Bronchial epithelial cell (primary cell): Measurements from ENCODE around the gene RAPGEF4. TPM values are rescaled to one million over a fixed set of nuclear protein-coding genes. Genes with fewer than 3 reads are reported as not detected.
A peak's percentile ranks its signal among the peaks of the same experiment; 100 is the strongest.

Experiments
- DNase-seq: peaks from one replicate; pipeline ENCODE4 v3.0.0-alpha.2; 2010; ENCODE audit warnings: low read depth
- FAIRE-seq: peaks from 2 replicates; lab custom pipeline; 2011; peaks lifted over from hg19 to GRCh38; lab: Jason Lieb, UNC
- H3K27me3 ChIP-seq: 2 replicates; pipeline ENCODE4 v1.5.1; 2011; ENCODE audit warnings: low read length; ENCODE audit not compliant: control insufficient read depth, insufficient read depth
- H3K36me3 ChIP-seq: 2 replicates; pipeline ENCODE4 v1.5.1; 2011; ENCODE audit warnings: low read length; ENCODE audit not compliant: control insufficient read depth, insufficient read depth
- H3K4me3 ChIP-seq: 2 replicates; pipeline ENCODE4 v1.5.1; 2011; ENCODE audit warnings: mild to moderate bottlenecking, low read depth, low read length, control low read depth
- total RNA-seq: library from RNA; depleted of rRNA; stranded (reverse); fragments of >200 nt; gene quantifications from 2 replicates; pipeline ENCODE4 v1.2.1, GENCODE V29; 2014
- TF ChIP-seq, protein P1 (sequence below): IDR thresholded peaks from 2 replicates; pipeline ENCODE4 v1.5.1; 2011; ENCODE audit warnings: mild to moderate bottlenecking, moderate library complexity, low read length, control low read depth, inconsistent platforms; ENCODE audit not compliant: insufficient read depth, severe bottlenecking

RAPGEF4 gene
- total RNA-seq, 1 donor from 2014 or later = 0.26 TPM

GRCh38 chr2:172969609-172970008 lies 234.0 kb downstream of the RAPGEF4 start:
- no peaks in the 10 kb centered on the region for H3K36me3 ChIP-seq
- no peak overlapping the region for H3K4me3 ChIP-seq
- no peaks in the 10 kb centered on the region for H3K27me3 ChIP-seq
- peak; percentile 25 for DNase-seq
- FAIRE-seq = no peak
- TF ChIP-seq, protein P1, sequence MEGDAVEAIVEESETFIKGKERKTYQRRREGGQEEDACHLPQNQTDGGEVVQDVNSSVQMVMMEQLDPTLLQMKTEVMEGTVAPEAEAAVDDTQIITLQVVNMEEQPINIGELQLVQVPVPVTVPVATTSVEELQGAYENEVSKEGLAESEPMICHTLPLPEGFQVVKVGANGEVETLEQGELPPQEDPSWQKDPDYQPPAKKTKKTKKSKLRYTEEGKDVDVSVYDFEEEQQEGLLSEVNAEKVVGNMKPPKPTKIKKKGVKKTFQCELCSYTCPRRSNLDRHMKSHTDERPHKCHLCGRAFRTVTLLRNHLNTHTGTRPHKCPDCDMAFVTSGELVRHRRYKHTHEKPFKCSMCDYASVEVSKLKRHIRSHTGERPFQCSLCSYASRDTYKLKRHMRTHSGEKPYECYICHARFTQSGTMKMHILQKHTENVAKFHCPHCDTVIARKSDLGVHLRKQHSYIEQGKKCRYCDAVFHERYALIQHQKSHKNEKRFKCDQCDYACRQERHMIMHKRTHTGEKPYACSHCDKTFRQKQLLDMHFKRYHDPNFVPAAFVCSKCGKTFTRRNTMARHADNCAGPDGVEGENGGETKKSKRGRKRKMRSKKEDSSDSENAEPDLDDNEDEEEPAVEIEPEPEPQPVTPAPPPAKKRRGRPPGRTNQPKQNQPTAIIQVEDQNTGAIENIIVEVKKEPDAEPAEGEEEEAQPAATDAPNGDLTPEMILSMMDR = no peak

GRCh38 chr2:172970660-172971059 lies 235.0 kb downstream of the RAPGEF4 start:
- FAIRE-seq = no peak
- TF ChIP-seq, protein P1 = no peak

GRCh38 chr2:172972005-172972619 lies 236.5 kb downstream of the RAPGEF4 start:
- DNase-seq (peak; percentile 59), FAIRE-seq (no peak)

More at GRCh38 chr2:172970660-172971059, 235.0 kb downstream of the RAPGEF4 start:
- DNase-seq = no peak
- H3K27me3 ChIP-seq = no peaks in the 10 kb centered on the region
- H3K36me3 ChIP-seq = no peaks in the 10 kb centered on the region
- no peak overlapping the region for H3K4me3 ChIP-seq

GRCh38 chr2:172974762-172975161 lies 239.1 kb downstream of the RAPGEF4 start:
- TF ChIP-seq, protein P1 = no peak
- no peak for FAIRE-seq
- no peak overlapping the region for H3K4me3 ChIP-seq
- no peaks in the 10 kb centered on the region for H3K27me3 ChIP-seq
- H3K36me3 ChIP-seq = no peaks in the 10 kb centered on the region
- no peak for DNase-seq

More at GRCh38 chr2:172972005-172972619, 236.5 kb downstream of the RAPGEF4 start:
- Histone ChIP-seq H3K27me3 (no peaks in the 10 kb centered on the region), H3K4me3 (no peak overlapping the region), H3K36me3 (no peaks in the 10 kb centered on the region)
- TF ChIP-seq, protein P1 = peak; percentile 88

DNA sequence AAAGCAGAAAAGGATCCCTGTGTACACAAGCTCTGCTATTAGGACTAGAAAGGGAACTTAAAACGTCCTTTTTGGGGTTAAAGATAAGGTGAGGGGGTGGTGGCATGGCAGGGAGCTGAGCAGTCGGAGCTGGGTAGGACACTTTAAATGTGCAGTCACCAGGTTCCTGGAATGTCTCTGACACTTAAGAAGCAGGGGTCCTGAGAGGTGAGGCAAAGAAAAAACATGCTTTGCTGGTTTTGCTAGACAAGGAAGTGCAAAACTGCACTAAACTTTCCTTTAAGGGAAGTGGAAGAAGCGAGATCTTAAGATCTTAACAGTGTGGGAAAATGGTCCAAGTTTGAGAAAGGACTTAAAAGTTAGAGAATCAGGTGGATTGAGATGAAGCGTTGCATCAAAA lies 240.5 kb downstream of the RAPGEF4 start:
- Histone ChIP-seq H3K27me3 (peaks cover 2% of the 10 kb centered on the region), H3K4me3 (no peak overlapping the region), H3K36me3 (no peaks in the 10 kb centered on the region)
- DNase-seq = no peak
- no peak for FAIRE-seq
- TF ChIP-seq, protein P1 = no peak

DNA sequence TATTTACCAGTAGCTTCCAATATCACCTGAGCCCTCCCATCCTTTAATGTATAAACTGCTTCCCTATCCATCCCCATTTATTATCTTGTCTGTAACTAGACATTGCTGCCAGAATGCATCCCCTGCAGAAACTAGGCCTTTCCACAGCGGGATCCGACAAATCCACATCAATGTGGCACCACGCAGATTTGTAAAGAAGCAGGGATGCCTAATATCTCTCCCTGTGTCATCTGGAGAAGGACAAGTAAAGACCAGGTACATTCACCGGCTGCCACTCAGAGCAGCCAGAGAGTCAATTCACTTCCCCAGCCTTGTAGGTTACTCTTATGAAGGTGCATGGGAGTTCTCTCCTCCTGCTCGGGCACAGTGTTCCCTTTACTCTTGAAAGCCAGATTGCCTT lies 241.2 kb downstream of the RAPGEF4 start:
- Histone ChIP-seq H3K36me3 (no peaks in the 10 kb centered on the region), H3K4me3 (no peak overlapping the region), H3K27me3 (peaks cover 2% of the 10 kb centered on the region)
- TF ChIP-seq, protein P1 = no peak
- no peak for DNase-seq
- FAIRE-seq = no peak
